ENCODE results near the gene RAMP2.

The RAMP2 gene

GRCh38 chr17:42795061-42795460, 34.0 kb downstream of the RAMP2 start:
- DNase-seq (ENCODE audit: low read depth in 2 of 2): no peak

- no peak for DNase-seq (ENCODE audit: low read depth in 2 of 2)
Observed at GRCh38 chr17:42795465-42795864, 34.4 kb downstream of the RAMP2 start.

GRCh38 chr17:42796066-42796758, 35.2 kb downstream of the RAMP2 start:
- DNase-seq (ENCODE audit: low read depth in 2 of 2): no peak

- DNase-seq (ENCODE audit: low read depth in 2 of 2): no peak
Observed at GRCh38 chr17:42797067-42798007, 36.3 kb downstream of the RAMP2 start.

- DNase-seq (ENCODE audit: low read depth in 2 of 2): no peak
Observed at GRCh38 chr17:42798011-42798382, 37.0 kb downstream of the RAMP2 start.

GRCh38 chr17:42798383-42799380, 37.7 kb downstream of the RAMP2 start, which contains the start of the genes CNTD1 and COA3:
TSS of gene CNTD1 (plus strand) at chr17:42798861. CDS start at chr17:42799068, 207 bp downstream.
TSS of gene COA3 (minus strand) at chr17:42798704. CDS start at chr17:42798681, 23 bp downstream.
- DNase-seq (ENCODE audit: low read depth in 2 of 2): peak; percentile 70 to 78

GRCh38 chr17:42803074-42803883, 42.3 kb downstream of the RAMP2 start:
- no peak for DNase-seq (ENCODE audit: low read depth in 2 of 2)

- DNase-seq (ENCODE audit: low read depth in 2 of 2): no peak
Observed at GRCh38 chr17:42804918-42805367, 43.9 kb downstream of the RAMP2 start.

GRCh38 chr17:42806249-42806648, 45.2 kb downstream of the RAMP2 start:
- DNase-seq (ENCODE audit: low read depth in 2 of 2): no peak

- DNase-seq (ENCODE audit: low read depth in 2 of 2): no peak
Observed at GRCh38 chr17:42809250-42809649, 48.2 kb downstream of the RAMP2 start.
